SK-N-SH (cell line): ENCODE results near the gene POU6F2. TPM values are rescaled to one million over a fixed set of nuclear protein-coding genes. Genes with fewer than 3 reads are reported as not detected.

Source experiments
- CTCF ChIA-PET: fragments of 300-600, 350-600 bp; formaldehyde crosslinking; extraction: SDS; loops from one replicate; lab custom pipeline; 2021; lab: Yijun Ruan, JAX
- POLR2A ChIA-PET: fragments of 350-600 bp; sonication (Branson Sonifier 250); formaldehyde crosslinking; extraction: SDS; loops from one replicate; lab custom pipeline; 2020; ENCODE audit warnings: antibody characterized with exemption, inconsistent platforms; lab: Yijun Ruan, JAX
- DNase-seq: peaks from one replicate; pipeline ENCODE4 v3.0.0; 2012
- H2AFZ ChIP-seq: fragments of 200-600 bp; sonication (generic); 2 replicates; pipeline ENCODE4 v1.8.1; 2016; ENCODE audit warnings: antibody characterized with exemption, mild to moderate bottlenecking, low read depth
- H3F3A ChIP-seq: fragments of 200-600 bp; sonication (generic); replicated peaks from 2 replicates; pipeline ENCODE3; 2016; ENCODE audit warnings: antibody characterized with exemption, mild to moderate bottlenecking; ENCODE audit not compliant: insufficient read depth
- H3K27ac ChIP-seq, 2 experiments: fragments of 200-500 bp in 1 of 2; fragments of 200-600 bp in 1 of 2; sonication (Bioruptor generic) in 1 of 2; sonication (generic), shearing (Covaris generic) in 1 of 2; 2 replicates each; pipeline versions ENCODE4 v1.5.1 to v1.6.1; 2014 to 2016; ENCODE audit warnings: low read depth in 2 of 2, inconsistent platforms in 1 of 2, low read length in 1 of 2, mild to moderate bottlenecking in 1 of 2, mixed read lengths in 1 of 2
- H3K27me3 ChIP-seq: fragments of 200-600 bp; sonication (generic), shearing (Covaris generic); 2 replicates; pipeline ENCODE4 v1.6.1; 2016; ENCODE audit warnings: mixed run types; ENCODE audit not compliant: insufficient read depth
- H3K36me3 ChIP-seq, 2 experiments: fragments of 200-500 bp in 1 of 2; fragments of 200-600 bp in 1 of 2; sonication (Bioruptor generic) in 1 of 2; sonication (generic) in 1 of 2; replicated peaks in 1 of 2; 2 replicates each; pipeline versions ENCODE3 to v1.5.1; 2014 to 2016; ENCODE audit warnings: low read length in 1 of 2, mild to moderate bottlenecking in 1 of 2; ENCODE audit not compliant: insufficient read depth in 2 of 2, control insufficient read depth in 1 of 2
- H3K4me1 ChIP-seq, 2 experiments: fragments of 200-500 bp in 1 of 2; fragments of 200-600 bp in 1 of 2; sonication (Bioruptor generic) in 1 of 2; sonication (generic), shearing (Covaris generic) in 1 of 2; 2 replicates each; pipeline versions ENCODE4 v1.5.1 to v1.6.1; 2014 to 2016; ENCODE audit warnings: low read depth in 1 of 2, low read length in 1 of 2, mixed run types in 1 of 2; ENCODE audit not compliant: insufficient read depth in 2 of 2, control insufficient read depth in 1 of 2
- H3K4me2 ChIP-seq: fragments of 200-600 bp; sonication (generic), shearing (Covaris generic); 2 replicates; pipeline ENCODE4 v1.6.1; 2017; ENCODE audit warnings: mixed run types
- H3K4me3 ChIP-seq, 2 experiments: fragments of 200-500 bp in 1 of 2; fragments of 200-600 bp in 1 of 2; sonication (Bioruptor generic) in 1 of 2; sonication (generic), shearing (Covaris generic) in 1 of 2; 2 replicates each; pipeline versions ENCODE4 v1.5.1 to v1.8.1; 2014 to 2016; ENCODE audit warnings: low read depth in 2 of 2, inconsistent platforms in 1 of 2, low read length in 1 of 2, mild to moderate bottlenecking in 1 of 2, mixed read lengths in 1 of 2, moderate library complexity in 1 of 2
- H3K79me2 ChIP-seq: fragments of 200-600 bp; sonication (generic); 2 replicates; pipeline ENCODE4 v1.8.1; 2017; ENCODE audit warnings: mild to moderate bottlenecking; ENCODE audit not compliant: insufficient read depth
- H3K9ac ChIP-seq: fragments of 200-600 bp; sonication (generic); 2 replicates; pipeline ENCODE4 v1.6.1; 2017; ENCODE audit warnings: mixed run types
- H3K9me2 ChIP-seq: fragments of 200-600 bp; sonication (generic); 2 replicates; pipeline ENCODE4 v1.6.1; 2017; ENCODE audit warnings: mixed run types
- H3K9me3 ChIP-seq: fragments of 200-600 bp; sonication (generic); 2 replicates; pipeline ENCODE4 v1.6.1; 2017; ENCODE audit warnings: mixed run types, mild to moderate bottlenecking, moderate library complexity
- H4K20me1 ChIP-seq: fragments of 200-600 bp; sonication (generic); 2 replicates; pipeline ENCODE4 v1.6.1; 2017; ENCODE audit warnings: mild to moderate bottlenecking, mixed run types; ENCODE audit not compliant: insufficient read depth
- CTCF ChIP-seq: fragments of 200-600 bp; sonication (generic); IDR thresholded peaks from 2 replicates; pipeline ENCODE4 v1.6.1; 2017; ENCODE audit warnings: antibody characterized with exemption, mild to moderate bottlenecking, moderate library complexity
- ELF1 ChIP-seq: IDR thresholded peaks from 2 replicates; pipeline ENCODE4 v1.4.0; 2012
- FOXM1 ChIP-seq: IDR thresholded peaks from 2 replicates; pipeline ENCODE4 v1.4.0; 2012; ENCODE audit warnings: low read depth, mild to moderate bottlenecking
- GABPA ChIP-seq: IDR thresholded peaks from 2 replicates; pipeline ENCODE4 v1.4.0; 2012; ENCODE audit warnings: low read depth, mild to moderate bottlenecking
- GATA2 ChIP-seq: sonication (generic); formaldehyde crosslinking; IDR thresholded peaks from 2 replicates; pipeline ENCODE4 v1.5.0; 2020; ENCODE audit warnings: mild to moderate bottlenecking, missing genetic modification reagents
- JUND ChIP-seq: IDR thresholded peaks from 2 replicates; pipeline ENCODE4 v1.4.0; 2012
- MAX ChIP-seq: IDR thresholded peaks from 2 replicates; pipeline ENCODE4 v1.4.0; 2012; ENCODE audit warnings: low read depth
- MXI1 ChIP-seq: IDR thresholded peaks from 2 replicates; pipeline ENCODE4 v1.6.1; 2012; ENCODE audit warnings: mild to moderate bottlenecking, low read depth, low read length, improper control_type of control experiment
- POLR2AphosphoS5 ChIP-seq: IDR thresholded peaks from 2 replicates; pipeline ENCODE4 v1.6.1; 2012; ENCODE audit warnings: low read depth, low read length
- RAD21 ChIP-seq: IDR thresholded peaks from 2 replicates; pipeline ENCODE4 v1.6.1; 2012; ENCODE audit warnings: mild to moderate bottlenecking, low read length
- RCOR1 ChIP-seq: fragments of 150-350 bp; IDR thresholded peaks from 2 replicates; pipeline ENCODE4 v1.6.1; 2017; ENCODE audit warnings: antibody characterized with exemption, low read length
- REST ChIP-seq: IDR thresholded peaks from 2 replicates; pipeline ENCODE4 v1.6.1; 2012; ENCODE audit warnings: mild to moderate bottlenecking, low read depth, low read length, moderate library complexity
- SIN3A ChIP-seq: IDR thresholded peaks from 2 replicates; pipeline ENCODE4 v1.6.1; 2012; ENCODE audit warnings: low read depth, mild to moderate bottlenecking, low read length, moderate library complexity, borderline replicate concordance
- TAF1 ChIP-seq: IDR thresholded peaks from 2 replicates; pipeline ENCODE4 v1.6.1; 2012; ENCODE audit warnings: low read depth, mild to moderate bottlenecking, low read length, moderate library complexity, borderline replicate concordance
- TEAD4 ChIP-seq: IDR thresholded peaks from 2 replicates; pipeline ENCODE4 v1.4.0; 2012; ENCODE audit warnings: mild to moderate bottlenecking, borderline replicate concordance; ENCODE audit not compliant: insufficient read depth
- USF1 ChIP-seq: IDR thresholded peaks from 2 replicates; pipeline ENCODE4 v1.4.0; 2012; ENCODE audit warnings: low read depth, borderline replicate concordance
- USF2 ChIP-seq: fragments of 150-350 bp; IDR thresholded peaks from 2 replicates; pipeline ENCODE4 v1.6.1; 2017; ENCODE audit warnings: antibody characterized with exemption, low read length, low read depth, borderline replicate concordance
- YY1 ChIP-seq: IDR thresholded peaks from 2 replicates; pipeline ENCODE4 v1.4.0; 2012; ENCODE audit warnings: low read depth, mild to moderate bottlenecking
- ZBTB33 ChIP-seq: IDR thresholded peaks from 2 replicates; pipeline ENCODE4 v1.4.0; 2012; ENCODE audit warnings: low read depth, borderline replicate concordance
- WGBS: methylation state at CpG from one replicate; pipeline ENCODE4 v1.1.6; 2017; ENCODE audit warnings: low lambda C conversion rate; 5-methylcytosine and 5-hydroxymethylcytosine counted together
- polyA plus RNA-seq, 3 experiments: library from polyadenylated mRNA; depleted of rRNA; stranded (reverse); fragments of >200 nt; gene quantifications; 2 replicates each; pipeline ENCODE4 v1.2.3, GENCODE V29; 2012

POU6F2 gene
- polyA plus RNA-seq, 1 of the 3 experiments (the other 2 are of a cell fraction), result under 0.01 TPM

- Histone ChIP-seq H4K20me1 (no peaks in the 10 kb centered on the region), H3K9me2 (no peaks in the 10 kb centered on the region), H3F3A (no peaks in the 10 kb centered on the region), H3K36me3 (no peaks in the 10 kb centered on the region), H3K79me2 (no peaks in the 10 kb centered on the region), H3K9me3 (no peaks in the 10 kb centered on the region), H3K9ac (no peak overlapping the region), H3K4me1 (no peaks in the 10 kb centered on the region), H3K27me3 (peaks cover 15% of the 10 kb centered on the region; the same call in 1 of the 2 replicates), H3K4me2 (no peak overlapping the region), H2AFZ (no peak overlapping the region), H3K27ac (no peak overlapping the region), H3K4me3 (no peak overlapping the region)
- no peak for TF ChIP-seq TAF1
- TF ChIP-seq ELF1, result no peak
- TF ChIP-seq GATA2 (CRISPR knock-in tag), result no peak
- TF ChIP-seq USF2, result no peak
- no peak for TF ChIP-seq ZBTB33
- no peak for TF ChIP-seq MXI1
- TF ChIP-seq RAD21, result no peak
- TF ChIP-seq YY1, result no peak
- TF ChIP-seq GABPA, result no peak
- TF ChIP-seq USF1, result no peak
- TF ChIP-seq FOXM1, result no peak
- TF ChIP-seq JUND, result no peak
- TF ChIP-seq SIN3A, result no peak
- no peak for TF ChIP-seq RCOR1
- CTCF ChIA-PET, result no interaction called here
- WGBS, result 8% methylated on average over 9 of the region's 11 CpGs
- no peak for DNase-seq
- POLR2A ChIA-PET, result no interaction called here
Observed at GRCh38 chr7:39259391-39260003, 281.8 kb downstream of the POU6F2 start.

GRCh38 chr7:39260279-39260844 lies 282.7 kb downstream of the POU6F2 start:
- Histone ChIP-seq H3K4me2 (no peak overlapping the region), H4K20me1 (no peaks in the 10 kb centered on the region), H3K27me3 (peaks cover 13% of the 10 kb centered on the region; the same call in 1 of the 2 replicates), H3K79me2 (no peaks in the 10 kb centered on the region), H3K9ac (no peak overlapping the region), H3K4me1 (no peaks in the 10 kb centered on the region), H3F3A (no peaks in the 10 kb centered on the region), H3K4me3 (no peak overlapping the region), H3K36me3 (no peaks in the 10 kb centered on the region), H3K27ac (no peak overlapping the region), H3K9me2 (no peaks in the 10 kb centered on the region), H2AFZ (no peak overlapping the region), H3K9me3 (no peaks in the 10 kb centered on the region)
- DNase-seq, result no peak
- WGBS, result 51% methylated on average over 2 of the region's 2 CpGs
- ChIA-PET CTCF (no interaction called here), POLR2A (no interaction called here)
- TF ChIP-seq CTCF (no peak), GABPA (no peak), SIN3A (no peak), MAX (no peak), TEAD4 (no peak), REST (no peak), POLR2AphosphoS5 (no peak)
